IMR-90 (cell line): ENCODE results near the gene DLAT. TPM values are rescaled to one million over a fixed set of nuclear protein-coding genes. Genes with fewer than 3 reads are reported as not detected.
"Not testable (repeated sequence)": the region's sequence is repeated elsewhere in the genome, so short reads cannot be mapped to it uniquely, and the experiment has no call there.

Source experiments
- ATAC-seq: fragments of 200-7000 bp; cut with Tn5 transposase; 2 replicates; pipeline ENCODE4 v1.9.1; 2020; ENCODE audit warnings: low read depth, mild to moderate bottlenecking, moderate library complexity
- BruUV-seq: library from RNA; stranded (reverse); fragments of 400-500 nt; replicated peaks from 2 replicates; lab custom pipeline; 2021; lab: Mats Ljungman, UMichigan
- CTCF ChIA-PET: fragments of 300-600 bp; formaldehyde crosslinking; extraction: SDS; loops from one replicate; lab custom pipeline; 2021; ENCODE audit warnings: antibody characterized with exemption; lab: Yijun Ruan, JAX
- POLR2A ChIA-PET: fragments of 300-600 bp; sonication (Branson Sonifier 250); formaldehyde crosslinking; loops from one replicate; lab custom pipeline; 2022; ENCODE audit warnings: antibody characterized with exemption; ENCODE audit not compliant: unreplicated experiment; lab: Charles Lee
- DNase-seq: peaks from one replicate; pipeline ENCODE4 v3.0.0; 2013
- H2AFZ ChIP-seq: replicated peaks from 2 replicates; pipeline ENCODE3; 2013; ENCODE audit warnings: low read length, mild to moderate bottlenecking; ENCODE audit not compliant: poor library complexity
- H2AK5ac ChIP-seq: 2 replicates; pipeline ENCODE4 v1.6.1; 2013; ENCODE audit warnings: low read depth, low read length, inconsistent platforms
- H2AK9ac ChIP-seq: replicated peaks from 2 replicates; pipeline ENCODE3; 2013; ENCODE audit warnings: mild to moderate bottlenecking, low read depth, low read length, moderate library complexity; ENCODE audit not compliant: poor library complexity
- H2BK120ac ChIP-seq: 2 replicates; pipeline ENCODE4 v1.6.1; 2013; ENCODE audit warnings: low read depth, low read length, inconsistent platforms
- H2BK15ac ChIP-seq: 3 replicates; pipeline ENCODE4 v1.6.1; 2013; ENCODE audit warnings: low read depth, low read length, inconsistent platforms
- H2BK20ac ChIP-seq: 2 replicates; pipeline ENCODE4 v1.6.1; 2013; ENCODE audit warnings: low read depth, mild to moderate bottlenecking, inconsistent platforms, low read length, moderate library complexity
- H2BK5ac ChIP-seq: 2 replicates; pipeline ENCODE4 v1.6.1; 2013; ENCODE audit warnings: mild to moderate bottlenecking, low read depth, low read length, inconsistent platforms; ENCODE audit not compliant: poor library complexity, severe bottlenecking
- H3K14ac ChIP-seq: replicated peaks from 2 replicates; pipeline ENCODE4 v1.6.1; 2013; ENCODE audit warnings: low read depth, low read length, inconsistent platforms
- H3K18ac ChIP-seq: 2 replicates; pipeline ENCODE4 v1.6.1; 2013; ENCODE audit warnings: low read depth, low read length, control low read depth
- H3K23ac ChIP-seq: 2 replicates; pipeline ENCODE4 v1.6.1; 2013; ENCODE audit warnings: low read depth, low read length, inconsistent platforms
- H3K27ac ChIP-seq: 2 replicates; pipeline ENCODE4 v1.5.1; 2013; ENCODE audit warnings: mild to moderate bottlenecking, control low read depth, low read length; ENCODE audit not compliant: insufficient read depth
- H3K27me3 ChIP-seq: 2 replicates; pipeline ENCODE4 v1.6.1; 2013; ENCODE audit warnings: low read length; ENCODE audit not compliant: control insufficient read depth, insufficient read depth
- H3K36me3 ChIP-seq: 2 replicates; pipeline ENCODE4 v1.6.1; 2013; ENCODE audit warnings: low read length, mixed read lengths; ENCODE audit not compliant: control insufficient read depth, insufficient read depth
- H3K4ac ChIP-seq: 2 replicates; pipeline ENCODE4 v1.6.1; 2013; ENCODE audit warnings: low read depth, low read length, inconsistent platforms
- H3K4me1 ChIP-seq: 2 replicates; pipeline ENCODE4 v1.6.1; 2013; ENCODE audit warnings: low read length, mixed read lengths; ENCODE audit not compliant: control insufficient read depth, insufficient read depth
- H3K4me2 ChIP-seq: 2 replicates; pipeline ENCODE4 v1.6.1; 2013; ENCODE audit warnings: low read depth, mild to moderate bottlenecking, control low read depth, low read length, moderate library complexity
- H3K4me3 ChIP-seq: 2 replicates; pipeline ENCODE4 v1.5.1; 2013; ENCODE audit warnings: low read depth, mild to moderate bottlenecking, control low read depth, low read length, moderate library complexity; ENCODE audit not compliant: insufficient read depth
- H3K56ac ChIP-seq: 2 replicates; pipeline ENCODE4 v1.6.1; 2013; ENCODE audit warnings: low read length, inconsistent platforms; ENCODE audit not compliant: insufficient read depth; ENCODE audit errors: extremely low read depth
- H3K79me1 ChIP-seq, 2 experiments: 2 replicates each; pipeline ENCODE4 v1.6.1; 2013; ENCODE audit warnings: low read length in 2 of 2, inconsistent platforms in 1 of 2, low read depth in 1 of 2
- H3K9ac ChIP-seq: 2 replicates; pipeline ENCODE4 v1.6.1; 2013; ENCODE audit warnings: low read depth, low read length, control low read depth
- H3K9me1 ChIP-seq: 2 replicates; pipeline ENCODE4 v1.6.1; 2013; ENCODE audit warnings: low read length, inconsistent platforms; ENCODE audit not compliant: insufficient read depth
- H3K9me3 ChIP-seq: 2 replicates; pipeline ENCODE4 v1.6.1; 2013; ENCODE audit warnings: low read length; ENCODE audit not compliant: control insufficient read depth, insufficient read depth
- H4K20me1 ChIP-seq: 2 replicates; pipeline ENCODE4 v1.6.1; 2013; ENCODE audit warnings: low read length, inconsistent platforms; ENCODE audit not compliant: insufficient read depth
- H4K5ac ChIP-seq: 2 replicates; pipeline ENCODE4 v1.6.1; 2013; ENCODE audit warnings: mild to moderate bottlenecking, low read depth, low read length, control low read depth
- H4K8ac ChIP-seq, 2 experiments: 2 replicates each; pipeline ENCODE4 v1.6.1; 2013; ENCODE audit warnings: low read depth in 2 of 2, low read length in 2 of 2, control low read depth in 1 of 2, inconsistent platforms in 1 of 2
- H4K91ac ChIP-seq: 2 replicates; pipeline ENCODE4 v1.6.1; 2013; ENCODE audit warnings: low read depth, low read length, inconsistent platforms; ENCODE audit not compliant: insufficient read depth
- WGBS, 2 experiments: methylation state at CpG; one replicate each; pipeline versions ENCODE4 v1.1.5 to v1.1.7; 2013; ENCODE audit warnings: missing lambda C conversion rate in 2 of 2; ENCODE audit not compliant: insufficient read length in 1 of 2; ENCODE audit errors: extremely low coverage in 2 of 2; 5-methylcytosine and 5-hydroxymethylcytosine counted together
- dilution Hi-C: fragments of 300-500 bp; cut with HindIII; formaldehyde crosslinking; loops from one replicate; pipeline ENCODE4 v1.14.3; 2018; ENCODE audit warnings: low sequenced_read_pairs; ENCODE audit not compliant: unreplicated experiment
- in situ Hi-C: fragments of 300-500 bp; cut with MboI; formaldehyde crosslinking; loops from 3 replicates; pipeline ENCODE4 v1.14.3; 2019; ENCODE audit warnings: low sequenced_read_pairs, inconsistent platforms, mixed read lengths
- intact Hi-C: fragments of 100-400 bp; cut with micrococcal nuclease; formaldehyde crosslinking; loops from 2 replicates; pipeline ENCODE4 v1.10.0; 2022
- polyA plus RNA-seq, 3 experiments: library from polyadenylated mRNA; depleted of rRNA; stranded (reverse); fragments of >200 nt; gene quantifications; 2 replicates each; pipeline ENCODE4 v1.2.3, GENCODE V29; 2012; ENCODE audit warnings: low replicate concordance in 1 of 3
- total RNA-seq: library from RNA; depleted of rRNA; stranded (reverse); fragments of >200 nt; gene quantifications from 2 replicates; pipeline ENCODE4 v1.2.3, GENCODE V29; 2012

DLAT gene
- total and polyA plus RNA-seq, 2 of the 4 experiments (the other 2 are of a cell fraction), result 15.5 to 27.2 TPM

DNA sequence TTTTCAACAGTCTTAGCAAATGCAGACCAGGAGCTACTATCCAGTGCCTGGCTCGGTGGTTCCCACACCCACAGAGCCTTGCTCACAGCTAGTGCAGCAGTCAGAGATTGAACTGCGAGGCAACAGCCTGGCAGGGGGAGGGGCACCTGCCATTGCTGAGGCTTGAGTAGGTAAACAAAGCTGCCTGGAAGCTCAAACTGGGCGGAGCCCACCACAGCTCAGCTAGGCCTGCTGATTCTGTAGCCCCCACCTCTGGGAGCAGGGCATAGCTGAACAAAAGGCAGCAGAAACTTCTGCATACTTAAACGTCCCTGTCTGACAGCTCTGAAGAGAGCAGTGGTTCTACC, 19.1 kb upstream of the DLAT start:
- H3K14ac ChIP-seq, POLR2A ChIA-PET, H3K4me2 ChIP-seq, H3K27me3 ChIP-seq, H2BK120ac ChIP-seq, H4K8ac ChIP-seq, H2BK15ac ChIP-seq, H2AK5ac ChIP-seq, H2AK9ac ChIP-seq, DNase-seq, H3K9me3 ChIP-seq, H3K18ac ChIP-seq, intact Hi-C loops, H3K79me1 ChIP-seq, H3K4me3 ChIP-seq, CTCF ChIA-PET, H2BK20ac ChIP-seq, H2BK5ac ChIP-seq, H3K9ac ChIP-seq, H3K4ac ChIP-seq, H3K36me3 ChIP-seq, H3K27ac ChIP-seq, H3K4me1 ChIP-seq, H2AFZ ChIP-seq, dilution Hi-C loops, H4K5ac ChIP-seq, ATAC-seq, BruUV-seq, H4K91ac ChIP-seq, H4K20me1 ChIP-seq, in situ Hi-C loops, H3K56ac ChIP-seq, H3K9me1 ChIP-seq, H3K23ac ChIP-seq: not testable (repeated sequence)
- 86% methylated on average over 1 of the region's 4 CpGs; no CpG with 5 or more reads in 1 of the 2 experiments for whole genome bisulfite sequencing, 2 experiments

DNA sequence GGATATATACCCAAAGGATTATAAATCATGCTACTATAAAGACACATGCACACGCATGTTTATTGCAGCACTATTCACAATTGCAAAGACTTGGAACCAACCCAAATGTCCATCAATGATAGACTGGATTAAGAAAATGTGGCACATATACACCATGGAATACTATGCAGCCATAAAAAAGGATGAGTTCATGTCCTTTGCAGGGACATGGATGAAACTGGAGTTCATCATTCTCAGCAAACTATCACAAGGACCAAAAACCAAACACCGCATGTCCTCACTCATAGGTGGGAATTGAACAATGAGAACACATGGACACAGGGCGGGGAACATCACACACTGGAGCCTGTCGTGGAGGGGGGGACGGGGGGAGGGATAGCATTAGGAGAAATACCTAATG, 13.8 kb upstream of the DLAT start:
- no CpG with 5 or more reads among the region's 5 CpGs for WGBS, 2 experiments
- POLR2A ChIA-PET, result not testable (repeated sequence)

More for the DNA sequence above, 13.8 kb upstream of the DLAT start:
- H4K8ac ChIP-seq, H3K79me1 ChIP-seq, H3K14ac ChIP-seq, H3K18ac ChIP-seq, H3K4me3 ChIP-seq, H3K9me1 ChIP-seq, H3K9ac ChIP-seq, H2BK120ac ChIP-seq, DNase-seq, H3K9me3 ChIP-seq, CTCF ChIA-PET, H3K36me3 ChIP-seq, H2BK5ac ChIP-seq, H3K4ac ChIP-seq, H3K4me1 ChIP-seq, H2BK20ac ChIP-seq, H3K56ac ChIP-seq, H4K5ac ChIP-seq, H3K27ac ChIP-seq, H4K91ac ChIP-seq, H4K20me1 ChIP-seq, H2AFZ ChIP-seq, BruUV-seq, H2AK9ac ChIP-seq, H3K23ac ChIP-seq, ATAC-seq, H3K4me2 ChIP-seq, H2BK15ac ChIP-seq, intact Hi-C loops, H3K27me3 ChIP-seq, H2AK5ac ChIP-seq, in situ Hi-C loops, dilution Hi-C loops: not testable (repeated sequence)
